ENCODE measurements around the gene EPB41L1.

EPB41L1 gene

DNA sequence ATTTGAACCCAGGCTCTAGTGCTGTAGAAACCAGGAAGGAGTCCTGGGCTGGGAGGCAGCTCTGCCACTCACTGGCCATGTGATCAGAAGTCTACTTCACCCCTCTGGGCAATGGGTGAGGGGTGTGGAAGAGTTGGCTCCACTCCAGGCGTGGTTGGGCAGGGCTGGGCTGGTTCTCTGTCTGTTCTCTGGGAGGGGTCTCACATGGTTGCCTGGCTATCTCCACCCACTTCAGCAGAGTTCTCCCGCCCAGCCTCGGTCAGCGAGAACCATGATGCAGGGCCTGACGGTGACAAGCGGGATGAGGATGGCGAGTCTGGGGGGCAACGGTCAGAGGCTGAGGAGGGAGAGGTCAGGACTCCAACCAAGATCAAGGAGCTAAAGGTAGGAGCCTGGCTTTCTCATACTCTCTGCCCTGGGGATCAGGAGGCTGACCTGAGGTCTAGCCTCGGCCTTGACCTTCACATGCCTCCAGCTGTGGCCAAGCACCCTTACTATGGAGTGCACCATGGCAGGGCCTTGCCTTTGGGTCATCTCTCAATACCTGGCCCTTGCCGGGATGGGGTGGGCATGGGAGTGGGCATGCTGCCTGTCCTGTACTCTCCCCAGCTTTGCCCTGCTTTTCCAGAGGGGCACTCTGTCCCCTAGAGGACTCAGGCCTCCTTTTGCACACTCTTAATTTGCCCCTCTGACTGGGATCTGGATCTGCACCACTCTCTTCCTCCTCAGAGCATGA, 39.6 kb downstream of the EPB41L1 start:
- DNase-seq (ENCODE audit: low read depth in 2 of 2): no peak

DNA sequence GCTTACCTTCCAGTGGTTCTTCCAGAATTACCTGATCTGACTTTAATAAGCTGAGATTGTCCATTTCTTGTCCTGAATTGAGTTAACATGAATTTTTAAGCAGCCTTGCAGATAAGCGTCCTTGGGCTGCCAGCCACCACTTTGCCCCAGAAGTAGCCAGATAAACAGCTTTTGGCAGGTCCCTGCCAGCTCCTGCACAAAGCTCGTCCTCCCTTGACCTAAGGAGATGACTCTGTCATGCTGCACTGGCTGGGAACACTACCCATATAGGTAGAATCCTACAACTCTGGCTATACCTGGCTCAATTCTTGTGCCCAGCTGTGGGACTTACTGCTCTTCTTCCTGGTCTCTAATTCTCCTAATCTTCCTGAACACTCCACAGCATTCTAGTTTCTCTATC, 42.1 kb downstream of the EPB41L1 start:
- no peak for DNase-seq (ENCODE audit: low read depth in 2 of 2)

DNA sequence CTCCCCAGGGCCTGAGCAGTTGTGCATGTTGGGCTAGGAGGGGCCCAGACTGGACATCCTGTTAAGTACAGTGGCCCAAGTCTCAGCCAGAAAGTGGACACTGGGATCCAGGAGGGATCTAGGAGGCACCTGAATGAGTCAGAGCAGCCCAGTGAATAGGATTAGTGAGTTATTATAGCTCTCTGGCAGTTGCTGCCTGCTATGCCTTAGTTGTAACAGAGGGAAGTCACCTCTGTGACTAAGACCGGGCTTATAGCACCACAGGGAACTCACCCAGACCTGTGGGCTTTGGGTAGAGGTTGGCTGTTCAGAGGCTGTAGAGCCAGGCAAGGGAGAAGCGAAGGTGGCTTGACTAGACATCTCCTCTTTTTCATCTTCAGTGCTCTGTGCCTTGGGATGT, 42.7 kb downstream of the EPB41L1 start:
- no peak for DNase-seq (ENCODE audit: low read depth in 2 of 2)

DNA sequence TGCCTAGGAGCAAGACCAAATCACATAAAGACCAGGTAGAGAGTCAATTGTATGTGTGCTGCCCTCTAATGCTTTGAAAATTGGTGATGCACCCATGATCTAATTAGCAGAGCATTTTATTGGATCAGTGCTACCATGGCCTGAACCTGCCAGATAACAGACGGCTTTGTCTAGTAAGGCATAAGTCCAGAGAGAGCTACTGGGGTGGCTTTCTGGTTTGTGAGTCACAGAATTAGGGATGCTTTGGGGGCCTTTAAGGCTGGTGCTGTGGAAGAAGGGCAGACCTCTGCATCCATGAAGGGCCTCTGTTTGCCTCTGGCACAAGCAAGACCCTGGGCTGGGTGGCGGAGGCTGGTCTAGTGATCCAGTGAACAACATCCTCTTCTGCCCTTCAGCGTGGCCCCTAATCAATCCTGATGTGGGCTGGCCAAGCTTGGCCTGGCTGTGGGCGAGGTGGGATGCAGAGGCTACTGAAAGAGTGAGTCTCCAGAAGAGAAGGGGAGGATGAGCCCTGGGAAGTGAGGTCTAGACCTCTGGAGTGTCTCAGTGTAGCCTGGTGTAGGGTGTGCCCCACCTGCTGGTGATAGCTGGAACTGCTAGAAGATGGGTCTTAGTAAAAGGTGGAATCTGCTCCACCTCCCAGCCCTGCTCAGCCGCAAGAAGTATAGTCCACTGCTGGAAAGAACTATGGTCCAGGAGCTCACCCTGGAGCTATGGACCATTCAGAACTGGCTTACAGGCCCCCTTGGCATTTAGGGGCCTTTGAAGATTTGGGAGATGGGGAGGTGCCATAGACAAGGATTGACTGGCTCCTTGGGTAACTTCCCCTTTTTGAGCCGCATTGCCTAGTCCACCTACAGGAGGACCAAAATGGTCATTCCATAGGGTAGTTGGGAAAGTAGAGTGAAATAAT, 45.1 kb downstream of the EPB41L1 start:
- DNase-seq (ENCODE audit: low read depth in 2 of 2): peak; percentile 45 to 71

DNA sequence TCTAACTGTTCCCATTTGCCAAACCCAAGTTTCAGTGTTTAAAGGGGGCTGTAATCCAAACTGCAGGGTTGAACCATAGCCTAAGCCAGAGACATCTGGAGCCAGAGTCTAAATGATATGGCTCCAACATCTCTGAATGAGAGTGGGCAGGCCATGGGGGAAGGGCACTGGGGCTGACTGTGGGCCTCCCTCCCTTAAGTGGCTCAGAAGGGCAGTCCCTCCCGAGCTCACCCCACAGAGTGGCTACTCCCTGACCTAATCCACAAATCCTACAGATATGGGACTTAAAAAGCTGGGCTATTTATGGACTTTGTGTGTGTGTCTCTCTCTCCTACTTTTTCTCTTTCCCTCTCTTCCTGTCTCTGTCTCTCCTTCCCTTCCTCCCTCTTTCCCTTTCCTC, 45.9 kb downstream of the EPB41L1 start:
- no peak for DNase-seq (ENCODE audit: low read depth in 2 of 2)

DNA sequence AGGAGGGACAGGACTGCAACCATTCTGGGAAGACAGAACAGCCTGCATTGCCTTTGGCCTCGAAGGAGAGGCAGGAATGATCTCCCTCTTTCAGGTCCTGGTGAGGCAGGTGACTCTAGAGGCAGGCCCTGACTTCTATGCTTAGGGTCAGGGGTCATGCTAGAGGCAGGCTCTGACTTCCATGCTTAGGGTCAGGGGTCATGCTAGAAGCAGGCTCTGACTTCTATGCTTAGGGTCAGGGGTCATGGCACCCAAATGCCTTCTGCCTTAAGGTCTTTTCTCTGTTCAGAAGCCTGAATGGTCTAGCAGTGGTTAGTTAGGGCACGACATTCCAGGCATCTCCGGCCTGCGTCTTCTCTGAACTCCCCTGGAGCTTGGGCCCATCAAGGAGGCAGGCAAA, 46.7 kb downstream of the EPB41L1 start:
- no peak for DNase-seq (ENCODE audit: low read depth in 2 of 2)

DNA sequence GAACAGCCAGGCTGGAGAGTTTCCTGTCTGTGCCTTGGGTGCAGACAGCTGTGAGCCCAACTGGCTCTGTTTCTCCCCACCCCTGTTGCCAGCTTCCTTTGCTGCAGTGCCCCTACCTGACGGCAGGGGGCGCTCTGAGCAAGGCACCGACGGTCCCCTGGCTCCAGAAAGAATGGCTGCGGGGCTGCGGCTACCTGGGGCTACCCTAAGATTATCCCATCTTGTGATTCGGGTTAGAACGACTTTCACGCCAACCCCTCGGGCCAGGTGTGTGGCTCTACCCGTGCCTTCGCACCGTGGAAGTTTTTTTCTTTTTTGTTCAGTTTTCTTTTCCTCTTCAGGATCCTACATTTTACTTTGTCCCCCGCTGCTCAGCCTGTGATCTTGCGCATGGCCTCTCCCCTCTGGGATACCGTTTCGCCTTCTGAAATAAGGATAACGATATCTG, 48.4 kb downstream of the EPB41L1 start:
- peak; percentile 55 to 64 for DNase-seq (ENCODE audit: low read depth in 2 of 2)

DNA sequence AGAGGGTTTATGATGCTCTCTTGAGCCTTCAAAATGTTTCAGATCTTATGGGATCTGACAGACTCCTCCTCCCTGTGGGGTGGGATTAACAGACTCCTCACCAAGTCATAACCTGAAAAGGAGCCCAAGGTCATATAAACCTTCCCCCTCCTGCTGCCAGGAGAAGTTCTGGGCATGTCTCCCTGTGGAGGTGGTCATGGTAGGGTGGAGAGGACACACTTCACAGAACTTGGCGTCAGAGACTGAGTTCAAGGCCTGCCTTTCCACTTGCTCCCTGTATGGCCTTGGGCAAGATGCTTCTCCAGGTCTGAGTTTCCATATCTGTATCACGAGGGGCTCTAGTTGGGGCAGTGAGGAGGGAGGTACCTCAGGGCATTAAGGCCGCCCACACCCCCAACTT, 49.3 kb downstream of the EPB41L1 start:
- no peak for DNase-seq (ENCODE audit: low read depth in 2 of 2)

DNA sequence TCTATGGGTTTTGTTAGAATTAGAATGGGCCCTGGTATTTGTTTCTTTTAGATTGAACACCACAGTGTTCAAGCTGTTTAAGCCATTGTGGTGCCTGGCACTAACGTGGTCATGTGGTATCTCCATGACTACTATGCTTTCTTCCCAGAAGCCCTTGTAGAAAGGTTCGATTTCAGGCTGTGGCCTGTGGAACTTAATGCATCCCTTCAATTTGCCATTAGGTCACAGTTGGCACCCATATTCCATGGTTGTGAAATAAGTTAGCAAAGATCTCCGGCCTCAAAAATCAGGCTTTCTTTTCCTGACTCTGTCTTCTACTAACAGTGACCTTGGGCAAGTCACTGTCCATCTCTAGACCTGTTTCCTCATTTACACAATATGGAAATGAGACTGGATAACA, 50.5 kb downstream of the EPB41L1 start:
- DNase-seq (ENCODE audit: low read depth in 2 of 2): no peak

DNA sequence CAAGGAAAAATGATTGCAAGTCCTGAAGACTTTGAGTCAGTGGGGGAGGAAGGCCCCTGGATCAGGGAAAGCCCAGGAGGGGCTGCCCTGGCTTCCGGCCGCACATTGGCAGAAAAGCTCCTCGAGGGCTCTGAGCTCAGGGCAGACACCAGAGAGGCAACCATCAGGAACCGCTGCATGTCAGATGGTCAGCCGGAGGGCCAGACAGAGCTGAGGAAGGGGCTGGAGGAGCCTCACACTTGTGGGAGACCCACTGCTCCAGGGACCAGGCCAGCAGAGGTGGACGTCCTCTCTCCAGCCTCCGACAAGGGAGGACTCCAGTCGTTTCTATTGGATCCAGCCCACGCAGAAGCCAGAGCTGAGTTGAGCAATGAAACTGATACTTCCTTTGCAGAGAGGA, 51.5 kb downstream of the EPB41L1 start:
- no peak for DNase-seq (ENCODE audit: low read depth in 2 of 2)

DNA sequence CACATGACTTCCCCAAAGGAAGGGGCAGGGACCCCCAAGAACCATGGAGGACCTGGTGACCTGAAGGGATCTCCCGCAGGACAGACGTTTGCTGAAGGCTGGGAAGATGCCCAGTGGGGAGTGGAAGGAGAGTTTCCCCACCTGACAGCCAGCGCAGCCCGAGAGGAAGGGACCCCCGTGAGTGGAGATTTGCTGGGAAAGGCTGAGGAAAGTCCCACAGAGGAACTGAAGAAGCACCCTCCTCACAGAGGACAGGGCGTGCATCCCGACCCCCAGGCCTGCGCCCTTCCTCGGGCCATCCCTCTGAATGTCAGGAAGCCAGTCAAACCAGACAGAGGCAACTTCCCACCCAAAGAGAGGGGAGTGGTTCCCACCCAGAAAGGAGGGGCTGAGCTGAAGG, 52.1 kb downstream of the EPB41L1 start:
- no peak for DNase-seq (ENCODE audit: low read depth in 2 of 2)

DNA sequence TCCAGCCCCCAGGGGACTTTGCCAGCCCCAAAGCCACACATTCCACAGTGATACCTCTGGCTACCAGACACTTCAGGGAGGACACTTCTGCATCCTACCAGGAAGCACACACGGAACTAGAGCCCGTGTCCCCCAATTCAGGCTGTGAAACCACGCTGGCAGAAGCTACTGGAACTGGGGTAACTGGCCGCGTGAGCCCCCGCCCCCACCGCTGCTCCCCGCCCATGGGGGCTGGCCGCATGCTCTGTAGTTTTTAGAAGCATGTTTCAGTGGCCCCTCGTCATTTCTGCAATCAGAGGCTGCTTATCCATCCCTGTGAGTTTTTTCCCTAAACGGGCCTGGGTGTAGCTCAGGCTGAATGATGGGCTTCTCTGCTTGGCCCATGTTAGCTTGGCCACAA, 53.1 kb downstream of the EPB41L1 start:
- DNase-seq (ENCODE audit: low read depth in 2 of 2): no peak

DNA sequence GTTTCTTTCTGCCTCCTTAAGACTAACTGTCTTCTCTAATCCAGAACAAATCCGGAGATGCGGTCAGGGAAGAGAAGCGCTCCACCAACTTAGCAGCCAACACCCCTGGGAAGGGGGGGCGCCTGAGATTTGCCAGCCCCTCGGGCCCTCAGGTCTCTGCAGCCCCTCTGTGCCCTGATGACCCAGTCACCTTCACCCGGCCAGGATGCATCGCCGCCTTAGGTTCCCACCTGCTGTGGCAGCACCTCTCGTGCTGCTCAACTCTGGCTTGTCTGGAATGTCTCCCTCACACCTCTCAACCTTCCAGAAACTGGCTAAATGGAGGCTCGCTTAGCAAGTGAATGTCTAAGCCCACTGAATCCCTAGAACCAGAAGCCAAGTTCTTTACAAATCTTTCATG, 53.7 kb downstream of the EPB41L1 start:
- DNase-seq (ENCODE audit: low read depth in 2 of 2): no peak

DNA sequence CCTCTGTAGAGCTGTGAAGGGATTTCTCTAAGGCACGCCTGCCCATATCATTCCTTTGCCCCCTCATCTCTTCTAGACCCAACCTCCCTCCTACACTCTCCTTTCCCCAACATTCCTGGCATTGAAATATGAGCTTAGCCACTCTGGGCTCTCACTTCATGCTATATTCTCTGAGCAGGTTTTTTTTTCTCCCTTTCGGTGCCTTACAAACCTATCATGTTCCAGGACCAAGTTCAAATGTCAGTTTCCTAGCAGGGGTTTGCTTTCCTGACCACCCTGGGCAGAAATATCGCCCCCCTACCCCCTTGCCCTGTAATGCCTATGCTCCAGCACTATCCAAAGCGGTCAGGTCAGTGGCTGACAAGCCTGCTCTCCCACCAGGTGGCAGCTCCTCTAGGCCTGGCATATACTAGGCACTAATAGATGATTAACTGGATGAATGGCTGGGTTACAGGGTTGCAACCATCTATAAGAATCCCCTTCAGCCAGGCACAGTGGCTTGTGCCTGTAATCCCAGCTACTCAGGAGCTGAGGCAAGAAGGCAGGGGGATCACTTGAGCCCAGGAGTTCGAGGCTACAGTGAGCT, 56.0 kb downstream of the EPB41L1 start:
- DNase-seq (ENCODE audit: low read depth in 2 of 2): no peak

DNA sequence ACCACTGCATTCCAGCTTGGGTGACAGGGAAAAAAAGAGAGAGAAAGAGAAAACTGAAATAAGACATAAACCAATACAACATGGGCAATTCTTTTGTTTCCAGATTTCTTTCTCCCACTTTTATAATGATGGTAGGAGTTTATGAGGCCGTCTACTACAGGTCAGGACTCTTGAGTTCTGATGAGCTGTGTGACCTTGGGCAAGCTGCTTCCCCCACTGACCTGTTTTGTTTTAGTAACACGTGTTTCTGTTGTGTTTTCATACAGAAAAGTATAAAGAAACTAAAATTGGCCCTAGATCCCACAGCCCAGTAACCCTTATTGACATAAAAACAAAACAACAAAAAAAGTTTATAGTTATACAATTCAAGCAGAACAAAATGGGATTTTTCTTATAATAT, 58.8 kb downstream of the EPB41L1 start:
- DNase-seq (ENCODE audit: low read depth in 2 of 2): no peak

DNA sequence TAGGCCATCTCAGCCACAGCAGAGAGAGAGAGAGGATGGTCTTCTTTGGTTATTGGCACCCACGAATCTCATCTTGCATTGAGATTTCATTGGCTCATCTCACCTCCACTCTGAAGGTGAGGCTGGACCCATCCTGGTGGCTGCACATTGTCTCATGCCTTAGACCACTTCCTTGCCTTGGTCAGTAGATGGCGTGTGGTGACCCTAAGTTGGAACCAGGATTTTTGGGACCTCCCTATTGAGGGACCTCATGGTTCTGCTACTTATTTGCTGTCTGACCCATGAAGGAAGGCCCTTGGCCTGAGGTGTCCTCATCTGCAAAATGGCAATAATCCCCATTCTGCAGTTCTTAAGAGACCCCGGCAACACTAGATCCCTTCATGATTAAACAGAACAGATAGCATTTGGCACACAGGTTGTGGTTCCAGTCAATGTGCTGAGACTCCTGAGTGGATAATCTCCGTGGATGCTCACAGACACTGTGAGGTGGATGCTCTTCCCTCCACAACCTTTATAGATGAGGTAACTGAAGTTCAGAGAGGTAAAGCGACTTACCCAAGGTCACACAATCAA, 60.2 kb downstream of the EPB41L1 start:
- DNase-seq (ENCODE audit: low read depth in 2 of 2): no peak

DNA sequence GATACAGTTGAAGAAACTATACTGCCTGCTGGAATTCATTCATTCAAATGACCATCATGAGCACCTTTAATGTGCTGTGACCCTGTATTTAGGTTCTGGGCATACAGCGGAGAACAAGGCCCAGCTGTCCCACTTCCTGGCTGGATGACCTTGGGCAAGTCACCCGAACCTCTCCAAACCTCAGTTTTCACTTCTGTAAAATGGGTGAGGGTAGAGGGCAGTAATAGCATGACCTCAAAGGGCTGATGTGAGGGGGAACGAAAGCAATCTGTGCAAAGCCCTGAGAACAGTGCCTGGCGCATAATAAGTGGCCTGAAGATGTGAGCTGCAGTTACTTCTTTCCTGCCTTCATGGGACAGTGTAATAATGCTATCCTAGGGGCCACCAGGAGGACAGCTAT, 61.2 kb downstream of the EPB41L1 start:
- DNase-seq (ENCODE audit: low read depth in 2 of 2): no peak

DNA sequence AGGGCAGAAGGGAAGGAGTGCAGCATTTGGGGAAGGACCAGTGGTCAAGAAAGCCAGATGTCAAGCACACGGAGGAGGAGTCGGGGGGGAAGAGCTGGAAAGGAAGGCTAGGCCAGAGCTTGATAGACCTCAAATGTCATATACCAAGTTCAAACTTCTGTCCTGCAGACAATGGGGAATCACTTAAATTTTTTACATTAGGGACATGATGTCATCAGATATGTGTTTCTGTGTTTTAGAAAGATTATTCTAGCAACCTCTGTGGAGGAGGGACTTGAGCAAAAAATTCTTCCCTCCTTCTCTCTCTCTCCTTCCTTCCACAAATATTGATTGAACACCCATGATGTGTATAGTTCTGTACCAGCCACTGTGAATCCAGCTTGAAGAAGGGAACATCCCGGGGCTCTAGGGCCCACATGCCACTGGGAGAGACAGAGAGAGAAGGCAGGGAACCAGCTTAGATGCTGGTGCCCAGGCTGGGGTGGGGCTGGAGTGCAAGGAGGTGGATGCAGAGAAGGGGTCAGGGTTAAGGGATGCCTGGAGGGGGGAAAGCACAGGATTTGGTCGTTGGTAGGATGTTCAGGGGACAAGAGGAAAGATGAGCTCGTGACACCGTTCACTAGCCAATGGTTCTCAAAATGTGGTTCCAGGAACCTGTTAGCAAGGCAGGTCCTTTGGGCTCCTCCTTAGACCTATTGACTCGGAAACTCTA, 61.9 kb downstream of the EPB41L1 start:
- no peak for DNase-seq (ENCODE audit: low read depth in 2 of 2)

DNA sequence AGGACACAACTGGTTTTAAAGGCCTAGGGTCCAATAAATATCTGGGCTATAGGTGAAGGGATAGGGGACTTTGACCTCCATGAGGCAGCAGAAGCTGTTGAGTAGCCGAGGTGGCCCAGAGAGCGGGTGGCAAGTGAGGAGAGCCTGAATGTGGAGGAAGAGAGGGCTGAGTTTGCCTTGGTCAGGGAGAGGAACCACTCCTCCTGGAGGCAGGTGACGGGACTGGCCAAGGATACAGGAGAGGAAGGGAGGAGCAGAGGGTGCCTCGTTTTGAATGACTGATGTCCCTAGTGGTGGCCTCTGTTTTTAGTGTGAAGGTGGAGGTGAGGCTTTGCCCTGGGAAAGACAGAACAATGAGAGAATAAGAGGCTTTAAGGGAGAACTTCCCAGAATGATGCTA, 62.7 kb downstream of the EPB41L1 start:
- DNase-seq (ENCODE audit: low read depth in 2 of 2): no peak

DNA sequence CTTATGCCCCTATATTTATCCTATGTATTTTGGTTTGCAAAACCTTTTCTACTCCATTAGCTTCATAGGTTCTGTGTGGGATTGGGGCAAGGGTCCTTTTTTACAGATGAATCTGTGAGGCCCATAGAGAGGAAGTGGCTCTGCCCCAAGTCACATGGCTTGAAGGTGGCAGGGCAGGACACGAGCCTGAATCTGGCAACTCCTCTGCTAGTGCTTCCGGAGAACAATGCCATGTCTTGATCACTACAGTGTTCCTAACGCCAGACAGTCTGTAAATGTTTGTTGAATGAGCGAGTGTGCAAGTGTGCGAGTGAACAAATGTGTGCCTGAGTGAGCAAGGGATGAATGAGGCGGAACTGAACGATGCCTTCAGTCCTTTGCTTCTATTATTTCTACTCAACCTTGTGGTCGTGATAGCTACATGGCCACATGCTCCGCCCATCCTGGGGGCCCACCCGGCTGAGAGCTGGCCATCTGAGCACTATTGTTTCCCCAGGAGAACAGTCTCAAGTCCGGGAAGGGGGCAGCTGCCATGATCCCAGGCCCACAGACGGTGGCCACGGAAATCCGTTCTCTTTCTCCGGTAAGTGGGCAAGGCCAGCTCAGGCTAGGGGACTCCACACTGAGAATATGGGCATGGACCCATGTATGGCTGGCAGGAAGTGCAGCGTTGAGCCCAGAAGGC, 64.0 kb downstream of the EPB41L1 start:
- DNase-seq (ENCODE audit: low read depth in 2 of 2): no peak

DNA sequence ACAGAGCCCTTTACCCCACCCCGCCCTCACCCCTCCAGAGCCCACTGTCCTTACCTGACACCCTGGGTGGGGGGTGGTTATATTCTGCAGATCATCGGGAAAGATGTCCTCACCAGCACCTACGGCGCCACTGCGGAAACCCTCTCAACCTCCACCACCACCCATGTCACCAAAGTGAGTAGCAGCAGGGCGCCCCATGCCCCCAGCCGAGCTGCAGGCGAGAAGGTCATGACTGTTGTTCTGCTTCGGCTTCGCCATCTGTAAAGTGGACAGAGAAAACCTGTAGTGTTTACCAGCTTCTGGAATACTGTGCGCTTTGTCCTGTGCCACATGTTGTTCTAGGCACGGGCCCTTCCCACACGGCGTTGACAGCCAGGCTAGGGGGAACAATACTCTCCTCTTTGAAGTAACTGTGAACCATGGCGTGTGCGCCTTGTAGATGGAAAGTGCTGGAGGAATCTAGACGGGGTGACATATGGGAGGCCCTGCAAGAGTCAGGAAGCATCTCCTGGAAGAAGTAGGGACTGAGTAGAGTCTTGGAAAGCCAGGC, 65.2 kb downstream of the EPB41L1 start:
- no peak for DNase-seq (ENCODE audit: low read depth in 2 of 2)
